GM12873 (cell line): ENCODE measurements around the gene HDDC3.

Experiments used
- CTCF ChIP-seq: IDR thresholded peaks from 2 replicates; pipeline ENCODE4 v1.5.1; 2012; ENCODE audit warnings: low read depth, mild to moderate bottlenecking, moderate library complexity, low read length, control low read depth; ENCODE audit not compliant: insufficient read depth; ENCODE audit errors: missing control alignments

Gene HDDC3

GRCh38 chr15:90895571-90896117 lies 36.7 kb downstream of the HDDC3 start:
- peak; percentile 13 for TF ChIP-seq CTCF

- TF ChIP-seq CTCF: peak; percentile 29
Observed at GRCh38 chr15:90893175-90894090, 38.9 kb downstream of the HDDC3 start.

GRCh38 chr15:90892498-90893174 lies 39.7 kb downstream of the HDDC3 start:
- TF ChIP-seq CTCF: no peak

GRCh38 chr15:90892023-90892422 lies 40.3 kb downstream of the HDDC3 start:
- TF ChIP-seq CTCF: no peak

GRCh38 chr15:90891346-90891949 lies 40.9 kb downstream of the HDDC3 start:
- TF ChIP-seq CTCF: no peak

GRCh38 chr15:90890839-90891238 lies 41.5 kb downstream of the HDDC3 start:
- TF ChIP-seq CTCF: no peak
